HG03521 (cell line): ENCODE measurements around the gene NDUFV1.
"Not testable (repeated sequence)": the region's sequence is repeated elsewhere in the genome, so short reads cannot be mapped to it uniquely, and the experiment has no call there.

ENCODE experiments used
- ATAC-seq: cut with Tn5 transposase; IDR thresholded peaks from one replicate; pipeline ENCODE4 v1.9.1; 2021; ENCODE audit warnings: mild to moderate bottlenecking, moderate library complexity; ENCODE audit not compliant: unreplicated experiment

NDUFV1 gene

DNA sequence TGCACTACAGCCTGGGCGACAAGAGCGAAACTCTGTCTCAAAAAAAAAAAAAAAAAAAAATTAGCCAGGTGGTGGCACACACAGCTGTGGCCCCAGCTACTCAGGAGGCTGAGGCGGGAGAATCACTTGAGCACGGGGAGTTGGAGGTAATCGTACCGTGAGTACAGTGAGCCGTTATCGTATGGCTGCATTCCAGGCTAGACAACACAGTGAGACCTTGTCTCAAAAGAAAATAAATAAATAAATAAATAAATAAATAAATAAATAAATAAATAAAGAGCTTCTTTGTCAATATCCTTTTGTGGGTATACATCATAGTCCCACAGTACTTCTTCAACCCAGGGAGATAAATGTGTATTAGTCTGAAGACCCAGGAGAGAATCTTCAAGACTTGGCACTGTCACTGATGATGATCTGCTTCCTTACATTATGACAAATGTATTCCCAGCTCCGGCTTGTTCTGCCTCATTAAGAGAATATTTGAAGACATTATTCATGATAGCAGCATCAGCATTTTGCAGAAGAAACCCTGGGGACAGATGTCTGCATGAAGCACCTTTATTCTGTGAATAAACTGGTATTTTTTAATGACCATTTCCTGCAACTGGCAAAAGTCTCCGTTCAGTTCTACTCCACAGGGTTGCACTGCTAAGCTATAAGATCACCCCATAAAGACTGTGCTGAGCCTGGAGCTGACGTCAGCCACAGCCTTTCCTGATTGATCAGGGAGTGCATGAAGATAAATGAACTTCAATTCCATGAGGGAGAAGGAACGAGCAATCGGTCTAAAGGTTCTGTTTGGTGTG lies 45.4 kb downstream of the NDUFV1 start:
- ATAC-seq = no peak

DNA sequence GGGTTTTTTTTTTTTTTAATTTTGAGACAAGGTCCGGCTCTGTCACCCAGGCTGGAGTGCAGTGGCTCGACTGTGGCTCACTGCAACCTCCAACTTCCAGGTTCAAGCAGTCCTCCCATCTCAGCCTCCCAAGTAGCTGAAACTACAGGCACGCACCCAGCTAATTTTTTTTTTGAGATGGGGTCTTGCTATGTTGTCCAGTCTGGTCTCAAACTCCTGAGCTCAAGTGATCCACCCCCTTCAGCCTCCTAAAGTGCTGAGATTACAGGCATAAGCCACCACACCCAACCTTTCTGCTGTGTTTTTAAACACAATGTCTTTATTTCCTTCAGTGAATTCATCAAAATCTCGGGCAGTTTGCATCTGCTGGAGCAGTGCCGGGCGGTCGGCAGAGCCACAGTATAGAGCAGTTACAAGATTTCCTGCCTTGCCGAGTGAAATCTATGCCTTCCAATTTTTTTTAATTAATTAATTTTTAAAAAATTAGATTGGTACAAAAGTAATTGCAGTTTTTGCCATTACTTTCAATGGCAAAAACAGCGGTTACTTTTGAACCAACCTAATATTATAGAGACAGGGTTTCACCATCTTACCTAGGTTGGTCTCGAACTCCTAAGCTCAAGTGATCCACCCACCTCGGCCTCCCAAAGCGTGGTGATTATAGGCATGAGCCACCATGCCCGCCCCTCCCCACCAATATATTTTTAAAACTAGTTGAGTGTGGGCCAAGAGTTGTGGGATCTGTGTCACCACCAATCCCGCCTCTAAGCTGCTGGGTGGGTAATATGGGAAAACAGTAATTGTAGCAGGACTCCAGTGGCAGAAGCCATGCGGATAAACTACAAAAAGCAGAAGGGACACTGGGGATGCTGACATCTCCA lies 46.5 kb downstream of the NDUFV1 start:
- no peak for ATAC-seq

DNA sequence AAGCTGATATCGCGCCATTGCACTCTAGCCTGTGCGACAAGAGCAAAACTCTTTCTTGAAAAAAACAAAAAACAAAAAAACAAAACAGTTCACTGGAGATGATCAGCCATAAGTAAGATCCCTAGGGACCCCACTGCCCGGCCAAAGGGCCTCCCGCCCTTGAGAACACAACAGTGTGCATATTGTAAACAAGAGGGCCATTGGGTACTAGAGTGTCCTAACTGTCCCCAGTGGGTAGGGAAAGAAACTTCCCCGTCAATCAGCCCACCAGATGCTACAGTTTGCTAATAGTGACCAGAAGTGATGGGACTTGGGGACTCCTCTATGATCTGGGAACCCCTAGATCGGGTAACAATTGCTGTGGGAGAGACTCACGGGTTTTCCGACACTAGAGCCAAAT lies 47.5 kb downstream of the NDUFV1 start:
- ATAC-seq = no peak

DNA sequence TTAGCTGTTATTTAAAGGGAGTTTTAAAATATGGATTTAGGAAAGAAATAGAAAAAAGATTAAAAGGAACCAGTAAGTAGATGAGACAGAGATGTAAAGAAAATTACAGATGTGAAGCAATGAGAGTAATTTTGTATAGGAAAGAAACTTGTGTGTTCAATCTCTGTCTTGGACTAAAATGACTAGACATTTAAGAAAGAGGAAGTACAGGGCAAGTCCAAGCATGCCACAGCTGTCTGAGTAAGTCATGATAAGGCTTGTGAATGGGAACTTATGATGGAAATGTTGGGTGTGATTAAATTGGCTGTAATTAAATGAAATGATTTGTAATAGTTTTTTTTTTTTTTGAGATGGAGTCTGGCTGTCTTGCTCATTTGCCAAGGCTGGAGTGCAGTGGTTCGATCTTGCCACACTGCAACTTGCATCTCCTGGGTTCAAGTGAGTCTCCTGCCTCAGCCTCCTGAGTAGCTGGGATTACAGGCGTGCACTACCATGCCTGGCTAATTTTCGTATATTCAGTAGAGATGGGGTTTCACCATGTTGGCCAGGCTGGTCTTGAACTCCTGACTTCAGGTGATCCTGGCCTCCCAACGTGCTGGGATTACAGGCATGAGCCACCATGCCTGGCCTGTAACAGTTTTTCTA lies 49.7 kb downstream of the NDUFV1 start:
- ATAC-seq = no peak

DNA sequence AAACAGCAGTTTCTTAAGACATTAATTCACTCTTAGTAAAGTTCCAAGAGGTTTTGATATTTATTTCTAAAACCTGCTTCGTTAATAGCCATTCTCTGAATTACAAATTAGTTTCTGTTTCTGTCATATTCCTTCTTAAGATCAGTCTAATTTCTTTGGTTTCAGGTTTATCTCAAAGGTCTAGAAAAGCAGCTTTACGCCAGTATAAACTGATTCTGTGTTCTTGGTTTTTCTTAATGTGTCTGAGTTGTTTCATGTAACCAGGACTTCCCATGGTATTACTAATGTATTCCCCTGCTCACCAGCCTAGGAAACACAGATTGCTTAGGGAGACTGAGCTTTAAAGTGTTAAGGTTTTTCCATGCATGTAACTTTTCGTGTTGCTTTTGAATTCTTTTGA lies 50.6 kb downstream of the NDUFV1 start:
- ATAC-seq = no peak

DNA sequence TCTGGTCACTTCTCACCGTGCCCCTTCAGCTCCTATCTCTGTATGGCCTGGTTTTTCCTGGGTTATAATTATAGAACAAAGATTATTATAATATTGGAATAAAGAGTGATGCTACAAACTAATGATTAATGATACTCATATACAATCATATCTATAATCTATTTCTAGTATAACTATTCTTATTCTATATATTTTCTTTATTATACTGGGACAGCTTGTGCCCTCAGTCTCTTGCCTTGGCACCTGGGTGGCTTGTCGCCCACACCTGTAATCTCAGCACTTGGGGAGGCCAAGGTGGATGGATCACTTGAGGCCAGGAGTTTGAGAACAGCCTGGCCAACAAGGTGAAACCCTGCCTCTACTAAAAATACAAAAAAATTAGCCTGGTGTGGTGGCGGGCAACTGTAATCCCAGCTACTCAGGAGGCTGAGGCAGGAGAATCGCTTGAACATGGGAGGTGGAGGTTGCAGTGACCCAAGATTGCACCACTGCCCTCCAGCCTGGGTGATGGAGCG lies 53.0 kb downstream of the NDUFV1 start:
- ATAC-seq = not testable (repeated sequence)

DNA sequence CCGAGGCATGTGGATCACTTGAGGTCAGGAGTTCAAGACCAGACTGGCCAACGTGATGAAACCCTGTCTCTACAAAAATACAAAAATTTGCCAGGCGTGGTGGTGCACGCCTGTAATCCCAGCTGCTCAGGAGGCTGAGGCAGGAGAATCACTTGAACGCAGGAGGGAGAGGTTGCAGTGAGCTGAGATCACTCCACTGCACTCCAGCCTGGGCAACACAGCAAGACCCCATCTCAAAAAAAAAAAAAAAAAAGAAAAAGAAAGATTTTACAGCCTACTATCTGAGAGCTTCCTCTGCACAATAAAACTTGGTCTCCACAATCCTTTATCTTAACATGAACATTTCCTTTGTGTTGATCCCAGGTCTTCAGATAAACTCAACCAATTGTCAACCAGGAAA lies 54.0 kb downstream of the NDUFV1 start:
- not testable (repeated sequence) for ATAC-seq
